Karpas-422 (cell line): ENCODE measurements around the gene ATP11A. TPM values are rescaled to one million over a fixed set of nuclear protein-coding genes. Genes with fewer than 3 reads are reported as not detected.

ENCODE experiments used
- total RNA-seq: library from RNA; depleted of rRNA; stranded (reverse); fragments of >200 nt; shearing (Covaris generic); gene quantifications from 2 replicates; pipeline ENCODE4 v1.2.3, GENCODE V29; 2014; ENCODE audit warnings: low replicate concordance; rRNA removed

ATP11A gene
- total RNA-seq, 1 experiment from 2014 or later: 0.11 TPM

Other genes starting within 250 kb of the ATP11A start
- gene TUBGCP3, start 101.9 kb upstream of the ATP11A start, total RNA-seq: 49.9 and 52.8 TPM in 2 replicates